Activated T-cell treated with anti-CD3 and anti-CD28 coated beads for 4 hours (primary cell): ENCODE results near the gene FAM227B.
"Not testable (repeated sequence)": the region's sequence is repeated elsewhere in the genome, so short reads cannot be mapped to it uniquely, and the experiment has no call there.

Experiments
- DNase-seq: peaks from one replicate; pipeline ENCODE4 v3.0.0-alpha.2; 2020

FAM227B gene

GRCh38 chr15:49620658-49621368 lies at the start of gene FAM227B, which contains the start of gene DTWD1:
Gene FAM227B, minus strand, starts transcription at chr15:49620818. Its CDS starts 5,647 bp downstream, at chr15:49615171.
Gene DTWD1, plus strand, starts transcription at chr15:49621048. Its CDS starts 4,120 bp downstream, at chr15:49625168.
- peak; percentile 91 for DNase-seq

DNA sequence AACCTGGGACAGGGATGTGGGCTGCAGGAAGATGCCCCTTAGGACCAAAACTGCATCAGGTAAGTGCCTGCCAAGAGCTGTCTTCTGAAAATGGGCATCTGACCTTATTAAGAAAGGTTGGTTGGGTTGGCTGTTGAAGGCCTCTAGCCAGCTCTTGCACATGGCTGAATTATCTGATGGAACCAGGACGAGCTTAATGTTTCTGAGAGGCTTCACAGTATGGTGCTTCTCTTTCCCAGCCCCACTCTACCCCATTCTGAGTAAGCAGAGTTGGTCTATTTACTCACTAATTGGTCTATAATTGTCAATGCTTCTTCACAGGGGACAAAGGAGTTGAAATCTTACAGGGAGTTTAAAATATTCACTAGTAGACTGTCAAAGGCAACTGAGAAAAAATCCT lies 48.7 kb upstream of the FAM227B start:
- no peak for DNase-seq

DNA sequence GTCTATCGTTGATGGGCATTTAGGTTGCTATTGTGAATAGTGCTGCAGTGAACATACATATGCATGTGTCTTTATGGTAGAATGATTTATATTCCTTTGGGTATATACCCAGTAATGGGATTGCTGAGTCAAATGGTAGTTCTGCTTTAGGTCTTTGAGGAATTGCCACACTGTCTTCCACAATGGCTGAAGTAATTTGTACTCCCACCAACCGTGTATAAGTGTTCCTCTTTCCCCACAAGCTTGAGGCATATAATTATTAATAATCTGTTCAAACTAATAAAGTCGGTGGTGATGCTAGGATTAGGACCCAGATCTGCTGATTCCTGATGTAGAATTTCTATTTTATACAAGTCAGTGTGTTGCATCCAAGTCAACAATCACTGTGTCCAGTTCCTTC lies 45.9 kb upstream of the FAM227B start:
- DNase-seq, result not testable (repeated sequence)

- DNase-seq, result no peak
Observed at GRCh38 chr15:49664716-49665115, 44.1 kb upstream of the FAM227B start.

- no peak for DNase-seq
Observed at GRCh38 chr15:49656734-49657133, 36.1 kb upstream of the FAM227B start.

GRCh38 chr15:49652922-49653321 lies 32.3 kb upstream of the FAM227B start:
- no peak for DNase-seq

- DNase-seq, result no peak
Observed at GRCh38 chr15:49650676-49651075, 30.1 kb upstream of the FAM227B start.

- no peak for DNase-seq
Observed at GRCh38 chr15:49649987-49650386, 29.4 kb upstream of the FAM227B start.

GRCh38 chr15:49646891-49647290 lies 26.3 kb upstream of the FAM227B start:
- no peak for DNase-seq

GRCh38 chr15:49645941-49646340 lies 25.3 kb upstream of the FAM227B start:
- no peak for DNase-seq

DNA sequence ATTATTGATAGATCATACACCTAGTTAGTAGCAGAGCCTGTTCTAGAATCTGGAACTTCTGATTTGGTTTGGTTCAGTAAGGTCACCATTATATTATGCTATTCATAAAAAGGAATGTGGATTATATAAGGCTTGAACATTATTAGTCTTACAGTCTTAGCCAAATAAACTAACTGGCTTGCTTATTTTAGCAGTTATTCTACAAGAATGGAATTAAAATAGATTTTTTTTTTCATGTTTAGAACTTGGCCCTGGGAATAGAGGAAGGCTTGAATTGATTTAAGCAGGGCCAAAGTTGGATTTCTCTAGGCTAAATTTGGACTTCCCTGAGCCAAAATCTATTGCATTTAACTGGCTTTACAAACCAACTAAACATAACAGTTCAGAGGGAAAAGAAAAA lies 24.7 kb upstream of the FAM227B start:
- no peak for DNase-seq

GRCh38 chr15:49644364-49644794 lies 23.8 kb upstream of the FAM227B start:
- no peak for DNase-seq

GRCh38 chr15:49637857-49638256 lies 17.2 kb upstream of the FAM227B start:
- DNase-seq, result no peak

DNA sequence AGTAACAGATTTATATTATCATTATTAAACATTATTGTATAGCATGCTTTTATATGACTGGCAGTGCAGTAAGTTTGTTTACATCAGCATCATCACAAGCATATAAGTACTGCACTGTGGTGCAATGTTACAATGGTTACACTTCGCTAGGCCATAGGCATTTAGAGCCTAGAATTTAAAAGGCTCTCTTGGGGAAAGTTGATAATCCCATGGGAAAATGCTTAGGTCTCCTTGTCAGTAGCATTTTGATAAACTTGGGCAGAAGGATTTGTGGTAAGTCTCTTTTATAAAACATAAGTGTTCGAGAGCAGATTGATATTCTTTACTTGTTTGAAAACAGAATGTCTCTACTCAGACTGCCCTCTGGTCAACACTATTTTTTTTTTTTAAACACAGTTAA lies 7.8 kb upstream of the FAM227B start:
- no peak for DNase-seq

GRCh38 chr15:49627407-49627877 lies 6.8 kb upstream of the FAM227B start:
- DNase-seq, result no peak

DNA sequence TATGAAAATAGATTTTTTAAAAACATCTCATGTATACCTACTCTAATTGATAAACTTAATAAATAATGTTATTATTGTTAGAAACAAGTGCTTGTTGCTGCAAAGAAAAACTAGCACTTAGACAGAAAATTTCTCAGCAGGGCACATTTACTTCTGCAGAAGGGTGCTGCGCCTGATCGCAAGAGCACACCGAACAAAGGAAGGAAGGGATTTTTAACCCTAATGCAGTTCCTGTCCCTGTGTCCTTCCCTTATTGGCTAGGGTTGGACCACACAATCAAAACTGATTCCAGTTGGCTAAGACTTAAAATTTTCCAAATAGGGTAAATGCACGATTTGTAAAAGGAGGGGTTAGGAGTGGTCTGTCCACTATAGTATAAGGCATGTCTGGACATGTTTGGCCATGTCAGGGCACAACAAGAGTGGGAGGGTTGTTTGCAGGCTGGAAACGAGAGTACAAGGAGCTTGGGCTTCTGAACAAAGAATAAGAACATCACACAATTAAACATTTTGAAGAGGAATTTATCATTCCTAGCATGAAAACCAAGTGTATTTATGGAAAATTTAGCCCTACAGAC lies 4.9 kb upstream of the FAM227B start:
- DNase-seq, result no peak

DNA sequence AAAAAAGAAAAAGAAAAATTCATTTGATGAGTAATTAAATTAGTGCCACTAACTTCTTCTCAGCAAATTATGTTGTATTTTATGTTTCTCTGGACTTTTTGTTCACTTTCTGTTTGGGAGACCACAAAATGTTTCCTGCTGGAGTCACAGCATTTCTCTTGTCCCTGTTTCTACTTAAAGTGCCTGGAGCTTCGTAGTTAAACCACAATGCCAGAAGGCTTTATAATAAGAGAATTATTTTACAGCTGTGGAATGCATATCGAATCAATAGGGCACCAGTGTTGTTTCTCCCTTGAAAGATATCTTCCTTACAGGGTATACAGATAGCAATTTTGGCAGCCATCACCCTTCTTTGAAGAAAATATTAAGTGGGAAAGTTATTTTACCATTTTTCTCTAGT lies 3.4 kb upstream of the FAM227B start:
- no peak for DNase-seq

- DNase-seq, result no peak
Observed at GRCh38 chr15:49622561-49622960, 1.9 kb upstream of the FAM227B start.

- no peak for DNase-seq
Observed at GRCh38 chr15:49621887-49622286, 1.3 kb upstream of the FAM227B start.

DNA sequence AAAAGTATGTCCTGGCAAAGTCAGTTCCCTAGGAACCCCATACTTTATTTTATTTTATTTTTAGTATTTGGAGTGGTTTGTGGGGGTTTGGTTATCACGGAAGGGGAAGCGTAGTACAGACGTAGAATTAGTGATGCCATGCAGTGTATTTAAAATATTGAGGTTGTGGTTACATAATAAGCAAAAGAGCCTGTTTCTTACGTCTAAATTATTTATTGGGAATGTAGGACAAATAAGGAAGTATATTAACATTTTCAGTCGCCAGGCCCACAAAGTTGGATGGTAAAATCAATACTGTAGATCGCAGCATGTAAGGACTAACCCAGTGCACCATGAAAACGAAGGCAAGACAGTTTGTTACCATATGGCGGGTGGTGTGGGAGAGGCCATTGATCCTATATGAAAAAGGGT lies 788 bp upstream of the FAM227B start:
- DNase-seq, result no peak

DNA sequence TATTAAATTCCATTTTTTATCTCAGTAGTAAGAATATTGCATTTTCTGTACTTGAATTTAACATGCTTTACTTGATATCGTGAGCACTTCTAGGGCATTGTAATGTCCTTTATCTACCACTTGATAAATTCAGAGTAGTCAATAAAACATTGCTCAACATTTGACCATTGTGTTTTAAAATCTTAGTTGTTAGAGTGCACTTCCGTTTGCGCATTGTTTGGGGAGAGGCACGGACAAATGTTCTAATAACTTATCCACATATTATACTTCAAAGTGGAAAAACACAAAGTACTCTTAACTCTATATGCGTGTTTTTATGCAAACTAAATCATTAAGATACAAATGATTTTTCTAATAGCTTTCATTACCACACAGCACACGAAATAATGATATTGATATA lies 419 bp downstream of the FAM227B start:
- DNase-seq, result no peak

DNA sequence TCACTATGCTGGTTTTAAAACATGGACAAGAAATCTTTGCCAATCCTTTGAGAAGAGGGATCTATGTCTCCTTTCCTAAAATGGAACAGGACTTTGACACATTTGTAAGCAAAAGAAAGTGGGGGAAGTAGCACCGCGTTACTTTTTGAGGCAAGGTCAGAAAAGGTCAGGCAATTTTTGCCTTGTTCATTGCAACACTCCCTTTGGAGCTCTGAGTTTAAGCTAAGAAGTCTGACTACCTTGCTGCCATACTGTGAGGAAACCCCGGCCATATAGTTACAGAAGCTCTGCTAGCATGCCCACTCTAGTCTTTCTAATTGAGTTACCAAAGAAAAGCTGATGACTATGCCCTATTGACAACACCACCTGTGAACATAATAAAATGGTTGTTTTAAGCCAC lies 1.4 kb downstream of the FAM227B start:
- no peak for DNase-seq

GRCh38 chr15:49612240-49612639 lies 8.4 kb downstream of the FAM227B start:
- not testable (repeated sequence) for DNase-seq

GRCh38 chr15:49610157-49610918 lies 10.3 kb downstream of the FAM227B start:
- DNase-seq, result no peak
